Keratinocyte (primary cell): ENCODE measurements around the gene PDE6G. TPM values are rescaled to one million over a fixed set of nuclear protein-coding genes. Genes with fewer than 3 reads are reported as not detected.
A peak's percentile ranks its signal among the peaks of the same experiment; 100 is the strongest.

Experiments used
- DNase-seq: peaks from one replicate; pipeline ENCODE4 v3.0.0-alpha.2; 2011; ENCODE audit warnings: low read depth, missing footprints, low spot score
- FAIRE-seq: peaks from 2 replicates; lab custom pipeline; 2011; peaks lifted over from hg19 to GRCh38; lab: Jason Lieb, UNC
- H2AFZ ChIP-seq: 2 replicates; pipeline ENCODE4 v1.6.0; 2012; ENCODE audit warnings: low read length, control low read depth, inconsistent platforms; ENCODE audit not compliant: control insufficient read depth
- H3K27ac ChIP-seq: 2 replicates; pipeline ENCODE4 v1.5.1; 2011; ENCODE audit warnings: low read length; ENCODE audit not compliant: control insufficient read depth, insufficient read depth
- H3K27me3 ChIP-seq: 3 replicates; pipeline ENCODE4 v1.6.0; 2011; ENCODE audit warnings: low read length; ENCODE audit not compliant: control insufficient read depth, insufficient read depth; ENCODE audit errors: extremely low read depth
- H3K36me3 ChIP-seq, 2 experiments: 2 replicates in 1 of 2; 3 replicates in 1 of 2; pipeline ENCODE4 v1.5.1; 2011; ENCODE audit warnings: low read length in 2 of 2, mild to moderate bottlenecking in 1 of 2; ENCODE audit not compliant: control insufficient read depth in 2 of 2, insufficient read depth in 2 of 2; ENCODE audit errors: extremely low read depth in 1 of 2
- H3K4me1 ChIP-seq: 3 replicates; pipeline ENCODE4 v1.5.1; 2011; ENCODE audit warnings: low read length; ENCODE audit not compliant: control insufficient read depth, insufficient read depth; ENCODE audit errors: extremely low read depth
- H3K4me2 ChIP-seq: 3 replicates; pipeline ENCODE4 v1.6.0; 2011; ENCODE audit warnings: low read depth, low read length; ENCODE audit not compliant: control insufficient read depth, insufficient read depth; ENCODE audit errors: extremely low read depth
- H3K4me3 ChIP-seq, 3 experiments: fragments of 200-600 bp in 1 of 3; sonication (generic) in 1 of 3; 2 replicates in 2 of 3; 3 replicates in 1 of 3; pipeline ENCODE4 v1.5.1; 2011 to 2016; ENCODE audit warnings: low read length in 3 of 3, mild to moderate bottlenecking in 3 of 3, control low read depth in 2 of 3, inconsistent platforms in 1 of 3, low read depth in 1 of 3, mixed read lengths in 1 of 3, mixed run types in 1 of 3, moderate library complexity in 1 of 3; ENCODE audit not compliant: control insufficient read depth in 2 of 3, insufficient read depth in 2 of 3; ENCODE audit errors: extremely low read depth in 1 of 3
- H3K79me2 ChIP-seq: 2 replicates; pipeline ENCODE4 v1.6.0; 2012; ENCODE audit warnings: low read length; ENCODE audit not compliant: control insufficient read depth, insufficient read depth
- H3K9ac ChIP-seq: 3 replicates; pipeline ENCODE4 v1.6.0; 2011; ENCODE audit warnings: low read length; ENCODE audit not compliant: control insufficient read depth, insufficient read depth; ENCODE audit errors: extremely low read depth
- H3K9me1 ChIP-seq: 3 replicates; pipeline ENCODE4 v1.6.0; 2011; ENCODE audit warnings: low read length; ENCODE audit not compliant: control insufficient read depth, insufficient read depth; ENCODE audit errors: extremely low read depth
- H3K9me3 ChIP-seq: 2 replicates; pipeline ENCODE4 v1.5.1; 2012; ENCODE audit warnings: low read depth, low read length; ENCODE audit not compliant: control insufficient read depth
- H4K20me1 ChIP-seq: 3 replicates; pipeline ENCODE4 v1.6.0; 2011; ENCODE audit warnings: low read length; ENCODE audit not compliant: control insufficient read depth, insufficient read depth; ENCODE audit errors: extremely low read depth
- EZH2 ChIP-seq: IDR thresholded peaks from one replicate; pipeline ENCODE4 v1.6.1; 2012; ENCODE audit warnings: inconsistent platforms, mild to moderate bottlenecking, low read length, moderate library complexity
- dilution Hi-C: fragments of 300-500 bp; cut with MboI; formaldehyde crosslinking; loops from one replicate; pipeline ENCODE4 v1.7.0; 2020; ENCODE audit warnings: low sequenced_read_pairs; ENCODE audit not compliant: extremely low pct_ligation_motif_present
- polyA plus RNA-seq, 5 experiments: library from polyadenylated mRNA; depleted of rRNA in 3 of 5; stranded (reverse) in 3 of 5; stranded (forward) in 1 of 5; unstranded in 1 of 5; fragments of >200 nt; gene quantifications; 1 replicate in 1 of 5; 2 replicates in 3 of 5; 3 replicates in 1 of 5; pipeline versions ENCODE4 v1.2.1 to v1.2.3, GENCODE V29; 2011 to 2012; ENCODE audit warnings: missing spikeins in 2 of 5, low read depth in 1 of 5, low replicate concordance in 1 of 5
- TF ChIP-seq, protein P1 (sequence below), 3 experiments: IDR thresholded peaks in 1 of 3; conservative IDR thresholded peaks in 1 of 3; optimal IDR thresholded peaks in 1 of 3; 2 replicates in 2 of 3; 3 replicates in 1 of 3; pipeline versions ENCODE3 to v1.5.1; 2011; ENCODE audit warnings: low read length in 3 of 3, mild to moderate bottlenecking in 3 of 3, moderate library complexity in 2 of 3, control low read depth in 1 of 3, inconsistent platforms in 1 of 3; ENCODE audit not compliant: insufficient read depth in 2 of 3; ENCODE audit errors: extremely low read depth in 1 of 3

The PDE6G gene
- polyA plus RNA-seq, 1 donor (not counting 4 experiments of a cell fraction or from before 2014, with no cell fraction given) = not detected

DNA sequence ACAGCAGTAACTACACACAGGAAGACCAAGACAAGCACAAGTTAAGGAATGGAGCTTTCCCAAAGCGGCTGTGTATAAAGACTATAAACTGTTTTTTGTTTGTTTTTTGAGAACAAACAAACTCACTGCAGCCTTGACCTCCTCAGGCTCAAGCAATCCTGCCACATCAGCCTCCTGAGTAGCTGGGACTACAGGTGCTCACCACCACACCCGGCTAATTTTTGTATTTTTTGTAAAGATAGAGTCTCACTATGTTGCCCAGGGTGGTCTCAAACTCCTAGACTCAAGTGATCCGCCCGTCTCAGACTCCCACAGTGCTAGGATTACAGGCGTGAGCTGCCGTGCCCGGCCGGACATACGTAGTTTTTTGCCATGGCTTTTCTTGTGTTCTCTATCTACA is 4.1 kb upstream of the PDE6G start:
- H3K9me3 ChIP-seq = no peaks in the 10 kb centered on the region
- H3K27me3 ChIP-seq = no peaks in the 10 kb centered on the region
- DNase-seq = no peak
- H3K4me2 ChIP-seq = no peak overlapping the region
- peaks cover 8% of the 10 kb centered on the region for H3K79me2 ChIP-seq
- TF ChIP-seq, protein P1, sequence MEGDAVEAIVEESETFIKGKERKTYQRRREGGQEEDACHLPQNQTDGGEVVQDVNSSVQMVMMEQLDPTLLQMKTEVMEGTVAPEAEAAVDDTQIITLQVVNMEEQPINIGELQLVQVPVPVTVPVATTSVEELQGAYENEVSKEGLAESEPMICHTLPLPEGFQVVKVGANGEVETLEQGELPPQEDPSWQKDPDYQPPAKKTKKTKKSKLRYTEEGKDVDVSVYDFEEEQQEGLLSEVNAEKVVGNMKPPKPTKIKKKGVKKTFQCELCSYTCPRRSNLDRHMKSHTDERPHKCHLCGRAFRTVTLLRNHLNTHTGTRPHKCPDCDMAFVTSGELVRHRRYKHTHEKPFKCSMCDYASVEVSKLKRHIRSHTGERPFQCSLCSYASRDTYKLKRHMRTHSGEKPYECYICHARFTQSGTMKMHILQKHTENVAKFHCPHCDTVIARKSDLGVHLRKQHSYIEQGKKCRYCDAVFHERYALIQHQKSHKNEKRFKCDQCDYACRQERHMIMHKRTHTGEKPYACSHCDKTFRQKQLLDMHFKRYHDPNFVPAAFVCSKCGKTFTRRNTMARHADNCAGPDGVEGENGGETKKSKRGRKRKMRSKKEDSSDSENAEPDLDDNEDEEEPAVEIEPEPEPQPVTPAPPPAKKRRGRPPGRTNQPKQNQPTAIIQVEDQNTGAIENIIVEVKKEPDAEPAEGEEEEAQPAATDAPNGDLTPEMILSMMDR (optimal IDR thresholded peaks at IDR 0.05 in 1 of 3, IDR thresholded peaks at IDR 0.05 in 1 of 3, conservative IDR thresholded peaks at IDR 0.05 in 1 of 3; ENCODE audit: extremely low read depth in 1 of 3, insufficient read depth in 2 of 3, low read length in 3 of 3) = no peak
- no peak for TF ChIP-seq EZH2
- H3K36me3 ChIP-seq = peaks cover 8 to 12% of the 10 kb centered on the region in 2 experiments
- no peak overlapping the region for H3K4me3 ChIP-seq
- H3K4me1 ChIP-seq = peaks cover 13% of the 10 kb centered on the region
- no peak overlapping the region for H3K9ac ChIP-seq
- FAIRE-seq = no peak
- dilution Hi-C loops = no loop called here
- no peak overlapping the region for H3K27ac ChIP-seq
- no peaks in the 10 kb centered on the region for H4K20me1 ChIP-seq
- no peaks in the 10 kb centered on the region for H3K9me1 ChIP-seq
- H2AFZ ChIP-seq = no peak overlapping the region

DNA sequence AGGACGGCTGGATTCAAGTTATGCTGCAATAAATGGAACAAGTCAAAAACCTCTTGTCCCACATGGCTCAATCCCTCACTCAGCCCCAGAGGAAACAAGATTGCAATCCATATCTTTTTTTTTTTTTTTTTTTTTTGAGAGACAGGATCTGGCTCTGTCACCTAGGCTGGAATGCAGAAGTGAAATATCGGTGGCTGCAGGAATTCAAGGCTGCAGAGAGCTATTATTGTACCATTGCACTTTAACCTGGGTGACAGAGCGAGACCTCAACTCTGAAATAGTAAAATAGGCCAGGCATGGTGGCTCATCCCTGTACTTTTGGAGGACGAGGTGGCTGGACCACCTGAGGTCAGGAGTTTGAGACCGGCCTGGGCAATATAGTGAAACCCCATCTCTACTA is 2.7 kb upstream of the PDE6G start:
- peaks cover 9% of the 10 kb centered on the region for H3K4me1 ChIP-seq
- TF ChIP-seq, protein P1 (optimal IDR thresholded peaks at IDR 0.05 in 1 of 3, IDR thresholded peaks at IDR 0.05 in 1 of 3, conservative IDR thresholded peaks at IDR 0.05 in 1 of 3; ENCODE audit: extremely low read depth in 1 of 3, insufficient read depth in 2 of 3, low read length in 3 of 3) = no peak
- TF ChIP-seq EZH2 = no peak
- H3K4me2 ChIP-seq = peak overlapping the region; percentile 74
- H3K9me3 ChIP-seq = no peaks in the 10 kb centered on the region
- dilution Hi-C loops = no loop called here
- H2AFZ ChIP-seq = no peak overlapping the region
- no peaks in the 10 kb centered on the region for H3K9me1 ChIP-seq
- DNase-seq (no peak), FAIRE-seq (no peak)
- H3K27me3 ChIP-seq = no peaks in the 10 kb centered on the region
- H3K9ac ChIP-seq = no peak overlapping the region
- H4K20me1 ChIP-seq = no peaks in the 10 kb centered on the region
- no peak overlapping the region for H3K4me3 ChIP-seq
- H3K27ac ChIP-seq = no peak overlapping the region
- H3K36me3 ChIP-seq = no peaks in the 10 kb centered on the region
- H3K79me2 ChIP-seq = no peaks in the 10 kb centered on the region
